ENCODE results near the gene DNAJC11. TPM values are rescaled to one million over a fixed set of nuclear protein-coding genes. Genes with fewer than 3 reads are reported as not detected.
A peak's percentile ranks its signal among the peaks of the same experiment; 100 is the strongest.

Gene DNAJC11, protein sequence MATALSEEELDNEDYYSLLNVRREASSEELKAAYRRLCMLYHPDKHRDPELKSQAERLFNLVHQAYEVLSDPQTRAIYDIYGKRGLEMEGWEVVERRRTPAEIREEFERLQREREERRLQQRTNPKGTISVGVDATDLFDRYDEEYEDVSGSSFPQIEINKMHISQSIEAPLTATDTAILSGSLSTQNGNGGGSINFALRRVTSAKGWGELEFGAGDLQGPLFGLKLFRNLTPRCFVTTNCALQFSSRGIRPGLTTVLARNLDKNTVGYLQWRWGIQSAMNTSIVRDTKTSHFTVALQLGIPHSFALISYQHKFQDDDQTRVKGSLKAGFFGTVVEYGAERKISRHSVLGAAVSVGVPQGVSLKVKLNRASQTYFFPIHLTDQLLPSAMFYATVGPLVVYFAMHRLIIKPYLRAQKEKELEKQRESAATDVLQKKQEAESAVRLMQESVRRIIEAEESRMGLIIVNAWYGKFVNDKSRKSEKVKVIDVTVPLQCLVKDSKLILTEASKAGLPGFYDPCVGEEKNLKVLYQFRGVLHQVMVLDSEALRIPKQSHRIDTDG
- total RNA-seq (2021; ENCODE audit: unreplicated experiment) (93.6 TPM), Bru-seq, nascent RNA (percentile 87 among the genes with signal in this experiment), BruChase-seq, experiment 1, labeled RNA remaining after a 2-hour chase (percentile 86 among the genes with signal in this experiment), BruChase-seq, experiment 2, labeled RNA remaining after a 6-hour chase (percentile 88 among the genes with signal in this experiment)
- 70.9 TPM for polyA plus RNA-seq (2012; ENCODE audit: insufficient read length)
- long read RNA-seq, transcript DNAJC11-202 (16 exons, 3,311 nt) = major isoform, 366 of 454 reads
- long read RNA-seq, partial matches to known transcripts = 24 of 454 reads
- long read RNA-seq, other reads (novel, unspliced or antisense) = 61 of 454 reads

DNA sequence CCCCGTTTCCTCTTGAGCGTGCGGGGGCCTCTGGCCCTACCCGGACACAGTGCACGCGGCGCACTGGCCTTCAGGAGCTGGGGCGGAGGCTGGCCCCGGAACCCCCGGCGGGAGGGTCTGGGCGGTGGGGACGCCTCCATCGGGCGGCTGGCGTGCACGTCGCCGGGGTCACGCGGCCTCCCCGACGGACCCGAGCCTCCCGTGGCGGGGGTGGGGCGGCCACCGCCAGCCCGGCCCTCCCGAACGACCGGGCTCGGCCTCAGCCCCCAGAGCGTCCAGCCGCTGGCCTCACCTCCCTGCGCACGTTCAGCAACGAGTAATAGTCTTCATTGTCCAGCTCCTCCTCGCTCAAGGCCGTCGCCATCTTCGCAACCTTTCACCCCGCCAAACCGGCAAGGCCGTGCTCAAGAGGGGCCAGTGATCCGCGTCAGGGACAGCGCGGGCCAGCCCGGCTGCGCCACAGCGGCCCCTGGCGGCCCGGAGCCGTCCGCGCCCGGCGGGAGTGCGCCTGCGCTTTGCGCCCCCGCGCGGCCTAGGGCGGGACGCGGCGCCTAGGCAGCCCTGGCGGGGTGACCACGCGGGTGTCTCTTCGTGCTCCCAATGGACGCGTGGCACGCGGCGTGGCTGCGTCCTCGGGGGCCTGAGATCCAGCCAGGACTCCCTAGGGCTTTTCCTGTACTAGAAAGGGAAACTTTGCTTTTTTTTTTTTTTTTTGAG, at the start of gene DNAJC11:
Gene DNAJC11 (minus strand): TSS at position 380 of the 717 bp plus-strand sequence. CDS start 16 bp downstream, at position 364.
- ChIA-PET CTCF (interaction anchor here (0.6 kb wide), 1 partner anchor 10 kb away, joined by 3 read pairs; no protein-coding TSS in a partner anchor), POLR2A (no interaction called here)
- Histone ChIP-seq H3K9me3 (ENCODE audit: control insufficient read depth, insufficient read depth, low read depth, low read length) (no peaks in the 10 kb centered on the region), H3K27ac (ENCODE audit: low read length) (peak within 1 kb of the TSS; percentile 93), H3K36me3 (ENCODE audit: control insufficient read depth, insufficient read depth, low read length) (no peaks in the 10 kb centered on the region; the same call in 1 of the 2 replicates), H3K27me3 (ENCODE audit: control insufficient read depth, insufficient read depth, low read length) (no peaks in the 10 kb centered on the region), H3K4me1 (ENCODE audit: control insufficient read depth, insufficient read depth, low read length) (peaks cover 11% of the 10 kb centered on the region), H3K4me3 (ENCODE audit: low read depth in 2 of 2, low read length in 2 of 2) (peak within 1 kb of the TSS; percentile 94 to 98)
- ATAC-seq (peak; percentile 98), DNase-seq (ENCODE audit: low read depth, low spot score) (peak; percentile 33)
- TF ChIP-seq, protein P1, sequence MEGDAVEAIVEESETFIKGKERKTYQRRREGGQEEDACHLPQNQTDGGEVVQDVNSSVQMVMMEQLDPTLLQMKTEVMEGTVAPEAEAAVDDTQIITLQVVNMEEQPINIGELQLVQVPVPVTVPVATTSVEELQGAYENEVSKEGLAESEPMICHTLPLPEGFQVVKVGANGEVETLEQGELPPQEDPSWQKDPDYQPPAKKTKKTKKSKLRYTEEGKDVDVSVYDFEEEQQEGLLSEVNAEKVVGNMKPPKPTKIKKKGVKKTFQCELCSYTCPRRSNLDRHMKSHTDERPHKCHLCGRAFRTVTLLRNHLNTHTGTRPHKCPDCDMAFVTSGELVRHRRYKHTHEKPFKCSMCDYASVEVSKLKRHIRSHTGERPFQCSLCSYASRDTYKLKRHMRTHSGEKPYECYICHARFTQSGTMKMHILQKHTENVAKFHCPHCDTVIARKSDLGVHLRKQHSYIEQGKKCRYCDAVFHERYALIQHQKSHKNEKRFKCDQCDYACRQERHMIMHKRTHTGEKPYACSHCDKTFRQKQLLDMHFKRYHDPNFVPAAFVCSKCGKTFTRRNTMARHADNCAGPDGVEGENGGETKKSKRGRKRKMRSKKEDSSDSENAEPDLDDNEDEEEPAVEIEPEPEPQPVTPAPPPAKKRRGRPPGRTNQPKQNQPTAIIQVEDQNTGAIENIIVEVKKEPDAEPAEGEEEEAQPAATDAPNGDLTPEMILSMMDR (IDR thresholded peaks at IDR 0.05) = peak; percentile 100
- TF ChIP-seq POLR2AphosphoS5 (IDR thresholded peaks at IDR 0.05; ENCODE audit: low read depth, low read length) (peak; percentile 81), SIN3A (IDR thresholded peaks at IDR 0.05; ENCODE audit: borderline replicate concordance, insufficient read depth, low read depth, low read length) (peak; percentile 71; the same call in 1 of the 2 replicates), TCF7L2 (IDR thresholded peaks at IDR 0.05; ENCODE audit: low read depth, low read length) (0 out of 2 replicates have a peak, but pooled peaks have one; percentile 18)
- TF ChIP-seq, protein P2, sequence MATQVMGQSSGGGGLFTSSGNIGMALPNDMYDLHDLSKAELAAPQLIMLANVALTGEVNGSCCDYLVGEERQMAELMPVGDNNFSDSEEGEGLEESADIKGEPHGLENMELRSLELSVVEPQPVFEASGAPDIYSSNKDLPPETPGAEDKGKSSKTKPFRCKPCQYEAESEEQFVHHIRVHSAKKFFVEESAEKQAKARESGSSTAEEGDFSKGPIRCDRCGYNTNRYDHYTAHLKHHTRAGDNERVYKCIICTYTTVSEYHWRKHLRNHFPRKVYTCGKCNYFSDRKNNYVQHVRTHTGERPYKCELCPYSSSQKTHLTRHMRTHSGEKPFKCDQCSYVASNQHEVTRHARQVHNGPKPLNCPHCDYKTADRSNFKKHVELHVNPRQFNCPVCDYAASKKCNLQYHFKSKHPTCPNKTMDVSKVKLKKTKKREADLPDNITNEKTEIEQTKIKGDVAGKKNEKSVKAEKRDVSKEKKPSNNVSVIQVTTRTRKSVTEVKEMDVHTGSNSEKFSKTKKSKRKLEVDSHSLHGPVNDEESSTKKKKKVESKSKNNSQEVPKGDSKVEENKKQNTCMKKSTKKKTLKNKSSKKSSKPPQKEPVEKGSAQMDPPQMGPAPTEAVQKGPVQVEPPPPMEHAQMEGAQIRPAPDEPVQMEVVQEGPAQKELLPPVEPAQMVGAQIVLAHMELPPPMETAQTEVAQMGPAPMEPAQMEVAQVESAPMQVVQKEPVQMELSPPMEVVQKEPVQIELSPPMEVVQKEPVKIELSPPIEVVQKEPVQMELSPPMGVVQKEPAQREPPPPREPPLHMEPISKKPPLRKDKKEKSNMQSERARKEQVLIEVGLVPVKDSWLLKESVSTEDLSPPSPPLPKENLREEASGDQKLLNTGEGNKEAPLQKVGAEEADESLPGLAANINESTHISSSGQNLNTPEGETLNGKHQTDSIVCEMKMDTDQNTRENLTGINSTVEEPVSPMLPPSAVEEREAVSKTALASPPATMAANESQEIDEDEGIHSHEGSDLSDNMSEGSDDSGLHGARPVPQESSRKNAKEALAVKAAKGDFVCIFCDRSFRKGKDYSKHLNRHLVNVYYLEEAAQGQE (IDR thresholded peaks at IDR 0.05; ENCODE audit: insufficient read depth in 1 of 2, low read depth in 2 of 2, low read length in 1 of 2) = 0 out of 4 replicates have a peak, but pooled peaks of 1 of the 2 experiments have one; percentile 14
- no TSS peak for BruUV-seq (replicated peaks)
- in situ Hi-C loops (cut with HindIII; ENCODE audit: low pct_unique_long_range_greater_than_20kb, low sequenced_read_pairs) = no loop called here
- intact Hi-C loops (cut with micrococcal nuclease; ENCODE audit: unreplicated experiment) = no loop called here

DNA sequence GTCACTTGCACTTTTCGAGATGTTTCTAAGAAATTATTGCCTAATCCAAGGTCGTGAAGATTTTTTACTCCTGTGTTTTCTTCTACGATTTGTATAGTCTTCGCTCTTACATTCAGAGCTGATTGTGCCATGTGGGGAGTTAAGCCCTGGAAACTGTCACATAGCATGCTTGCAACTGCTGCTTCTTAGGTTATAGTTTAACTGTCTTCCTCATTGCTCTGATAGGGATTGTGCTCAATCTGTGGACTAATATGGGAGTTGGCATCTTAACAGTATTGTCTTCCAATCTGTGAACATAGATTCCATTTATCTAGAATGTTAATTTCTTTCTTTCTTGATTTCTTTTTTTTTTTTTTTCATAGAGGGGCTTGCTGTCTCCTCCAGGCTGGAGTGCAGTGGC, 48.9 kb upstream of the DNAJC11 start:
- intact Hi-C loops (cut with micrococcal nuclease; ENCODE audit: unreplicated experiment) (no loop called here), in situ Hi-C loops (cut with HindIII; ENCODE audit: low pct_unique_long_range_greater_than_20kb, low sequenced_read_pairs) (no loop called here)
- ChIA-PET POLR2A (interaction anchor here (0.6 kb wide), 1 partner anchor 60 kb away, joined by 5 read pairs; no protein-coding TSS in a partner anchor), CTCF (interaction anchor here (0.5 kb wide), 1 partner anchor 112 kb away, joined by 3 read pairs; no protein-coding TSS in a partner anchor)
- no peaks in the 10 kb centered on the region for H3K27me3 ChIP-seq (ENCODE audit: control insufficient read depth, insufficient read depth, low read length)
- TF ChIP-seq SIN3A (IDR thresholded peaks at IDR 0.05; ENCODE audit: borderline replicate concordance, insufficient read depth, low read depth, low read length) (no peak), TCF7L2 (IDR thresholded peaks at IDR 0.05; ENCODE audit: low read depth, low read length) (no peak), POLR2AphosphoS5 (IDR thresholded peaks at IDR 0.05; ENCODE audit: low read depth, low read length) (no peak)
- TF ChIP-seq, protein P1 (IDR thresholded peaks at IDR 0.05) = no peak
- TF ChIP-seq, protein P2 (IDR thresholded peaks at IDR 0.05; ENCODE audit: insufficient read depth in 1 of 2, low read depth in 2 of 2, low read length in 1 of 2) = no peak
- no peak for ATAC-seq
- no peak overlapping the region for H3K4me3 ChIP-seq (ENCODE audit: low read depth in 2 of 2, low read length in 2 of 2)
- no peak for DNase-seq (ENCODE audit: low read depth, low spot score)
- H3K4me1 ChIP-seq (ENCODE audit: control insufficient read depth, insufficient read depth, low read length) = no peaks in the 10 kb centered on the region; the same call in 1 of the 2 replicates
- no TSS peak for BruUV-seq (replicated peaks)
- no peaks in the 10 kb centered on the region for H3K36me3 ChIP-seq (ENCODE audit: control insufficient read depth, insufficient read depth, low read length)
- H3K9me3 ChIP-seq (ENCODE audit: control insufficient read depth, insufficient read depth, low read depth, low read length) = no peaks in the 10 kb centered on the region
- H3K27ac ChIP-seq (ENCODE audit: low read length) = no peak overlapping the region

Measured in Panc1 (cell line).